HG02973 (cell line): ENCODE data around the gene LY6G6D.

Source experiments
- ATAC-seq: cut with Tn5 transposase; IDR thresholded peaks from one replicate; pipeline ENCODE4 v1.9.1; 2021; ENCODE audit warnings: moderate library complexity; ENCODE audit not compliant: unreplicated experiment

The LY6G6D gene, protein sequence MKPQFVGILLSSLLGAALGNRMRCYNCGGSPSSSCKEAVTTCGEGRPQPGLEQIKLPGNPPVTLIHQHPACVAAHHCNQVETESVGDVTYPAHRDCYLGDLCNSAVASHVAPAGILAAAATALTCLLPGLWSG

DNA sequence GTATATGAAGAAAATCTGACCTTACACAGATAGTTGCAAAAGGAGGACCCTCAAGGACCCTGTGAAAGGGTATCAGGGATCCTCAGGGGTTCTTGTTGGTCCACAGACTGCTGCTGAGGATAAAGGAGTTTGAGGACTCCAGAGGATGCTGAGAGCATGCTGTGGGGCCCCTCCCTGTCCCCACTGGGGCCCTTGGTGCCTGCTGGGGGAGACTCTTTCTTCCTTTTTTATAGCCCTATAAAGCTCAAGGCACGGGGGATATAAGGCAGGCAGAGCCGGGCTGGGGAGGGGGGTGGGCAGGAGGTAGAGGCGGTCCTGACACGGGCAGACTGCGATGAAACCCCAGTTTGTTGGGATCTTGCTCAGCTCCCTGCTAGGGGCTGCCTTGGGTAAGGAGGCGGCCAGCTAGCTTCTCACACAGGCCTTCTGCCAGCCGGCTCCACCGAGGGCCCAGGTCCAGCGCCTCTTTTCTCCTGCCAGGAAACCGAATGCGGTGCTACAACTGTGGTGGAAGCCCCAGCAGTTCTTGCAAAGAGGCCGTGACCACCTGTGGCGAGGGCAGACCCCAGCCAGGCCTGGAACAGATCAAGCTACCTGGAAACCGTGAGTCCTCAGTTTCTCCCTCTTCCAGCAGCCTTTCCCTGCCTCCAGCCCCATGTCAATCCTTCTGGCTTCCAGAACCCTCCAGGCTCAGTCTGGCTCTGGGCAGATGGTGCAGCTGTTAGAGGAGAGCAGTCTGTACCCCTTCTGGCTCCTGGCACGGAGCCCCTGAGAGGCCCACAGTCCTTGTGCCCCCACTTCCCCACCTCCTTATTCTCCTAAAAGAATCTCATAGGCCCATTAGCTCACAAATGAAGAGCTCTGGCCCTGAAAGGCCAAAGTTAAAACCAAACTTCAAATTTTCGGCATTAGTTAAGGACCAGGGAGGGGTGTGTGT lies at the start of gene LY6G6D:
Gene LY6G6D (plus strand): TSS at position 327 of the 937 bp plus-strand sequence. CDS start 8 bp downstream, at position 335.
- no peak for ATAC-seq

DNA sequence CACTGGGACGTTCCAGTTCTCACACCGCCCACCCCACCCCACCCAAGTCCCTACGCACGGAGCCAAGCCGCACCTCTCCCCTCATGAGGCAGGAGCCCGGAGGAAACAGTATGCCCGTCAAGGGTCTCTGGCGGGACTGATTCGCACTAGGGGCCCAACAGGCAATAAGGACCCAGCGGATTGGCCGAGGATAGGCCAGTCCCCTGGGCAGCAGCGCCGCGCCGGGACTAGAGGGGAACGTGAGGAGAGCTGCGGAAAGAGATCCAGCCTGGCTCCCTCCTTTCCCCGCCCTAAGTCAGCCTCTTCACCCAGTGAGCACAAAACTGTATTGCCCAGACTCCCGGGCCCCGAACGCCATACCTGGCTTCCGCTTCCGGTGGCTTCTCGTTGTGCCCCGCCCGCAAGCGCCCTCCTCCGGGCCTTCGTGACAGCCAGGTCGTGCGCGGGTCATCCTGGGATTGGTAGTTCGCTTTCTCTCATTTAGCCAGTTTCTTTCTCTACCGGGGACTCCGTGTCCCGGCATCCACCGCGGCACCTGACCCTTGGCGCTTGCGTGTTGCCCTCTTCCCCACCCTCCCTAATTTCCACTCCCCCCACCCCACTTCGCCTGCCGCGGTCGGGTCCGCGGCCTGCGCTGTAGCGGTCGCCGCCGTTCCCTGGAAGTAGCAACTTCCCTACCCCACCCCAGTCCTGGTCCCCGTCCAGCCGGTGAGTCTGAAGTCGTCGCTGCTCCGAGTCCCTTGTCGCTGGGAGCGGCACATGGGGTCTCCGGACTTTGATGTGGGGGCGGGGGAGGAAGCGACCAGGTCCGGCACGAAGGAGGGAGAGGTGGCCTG lies 49.4 kb upstream of the LY6G6D start, which contains the start of gene CSNK2B:
Gene CSNK2B (plus strand): TSS at position 580 of the 836 bp plus-strand sequence. CDS start 752 bp downstream, outside the sequence.
- ATAC-seq = peak; percentile 73

DNA sequence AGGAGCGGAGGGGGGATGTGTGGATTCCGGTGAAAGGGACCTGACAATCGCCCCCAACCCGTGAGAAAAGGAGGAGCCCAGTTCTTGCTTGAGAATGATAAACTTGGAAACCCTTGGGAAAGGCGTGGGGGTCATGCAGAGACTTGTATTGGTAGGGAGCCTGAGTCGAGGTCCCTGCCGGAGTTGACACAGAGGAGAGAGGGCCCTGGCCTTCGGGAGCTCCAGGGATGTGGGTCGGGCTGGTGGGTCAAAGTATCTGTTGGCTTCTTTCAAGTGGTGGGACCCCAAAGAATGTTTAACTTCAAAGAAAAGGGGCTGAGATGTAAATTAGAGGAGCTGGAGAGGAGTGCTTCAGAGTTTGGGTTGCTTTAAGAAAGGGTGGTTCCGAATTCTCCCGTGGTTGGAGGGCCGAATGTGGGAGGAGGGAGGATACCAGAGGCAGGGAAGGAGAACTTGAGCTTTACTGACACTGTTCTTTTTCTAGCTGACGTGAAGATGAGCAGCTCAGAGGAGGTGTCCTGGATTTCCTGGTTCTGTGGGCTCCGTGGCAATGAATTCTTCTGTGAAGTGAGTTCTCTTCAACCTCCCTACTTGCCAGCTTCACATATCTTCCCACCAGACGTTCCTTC lies 48.7 kb upstream of the LY6G6D start:
- no peak for ATAC-seq

DNA sequence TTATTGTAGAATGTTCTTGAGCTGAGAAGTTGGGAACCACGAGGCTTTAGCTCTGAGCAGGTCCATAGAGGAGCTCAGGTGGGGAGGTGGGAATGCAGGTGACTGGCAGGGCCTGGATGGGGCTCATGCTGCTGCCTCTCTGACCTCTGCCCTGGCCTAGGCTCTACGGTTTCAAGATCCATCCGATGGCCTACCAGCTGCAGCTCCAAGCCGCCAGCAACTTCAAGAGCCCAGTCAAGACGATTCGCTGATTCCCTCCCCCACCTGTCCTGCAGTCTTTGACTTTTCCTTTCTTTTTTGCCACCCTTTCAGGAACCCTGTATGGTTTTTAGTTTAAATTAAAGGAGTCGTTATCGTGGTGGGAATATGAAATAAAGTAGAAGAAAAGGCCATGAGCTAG lies 45.5 kb upstream of the LY6G6D start, which contains the start of gene LY6G5B:
Gene LY6G5B (plus strand): TSS at position 301 of the 400 bp plus-strand sequence. CDS start 975 bp downstream, outside the sequence.
- ATAC-seq = no peak

DNA sequence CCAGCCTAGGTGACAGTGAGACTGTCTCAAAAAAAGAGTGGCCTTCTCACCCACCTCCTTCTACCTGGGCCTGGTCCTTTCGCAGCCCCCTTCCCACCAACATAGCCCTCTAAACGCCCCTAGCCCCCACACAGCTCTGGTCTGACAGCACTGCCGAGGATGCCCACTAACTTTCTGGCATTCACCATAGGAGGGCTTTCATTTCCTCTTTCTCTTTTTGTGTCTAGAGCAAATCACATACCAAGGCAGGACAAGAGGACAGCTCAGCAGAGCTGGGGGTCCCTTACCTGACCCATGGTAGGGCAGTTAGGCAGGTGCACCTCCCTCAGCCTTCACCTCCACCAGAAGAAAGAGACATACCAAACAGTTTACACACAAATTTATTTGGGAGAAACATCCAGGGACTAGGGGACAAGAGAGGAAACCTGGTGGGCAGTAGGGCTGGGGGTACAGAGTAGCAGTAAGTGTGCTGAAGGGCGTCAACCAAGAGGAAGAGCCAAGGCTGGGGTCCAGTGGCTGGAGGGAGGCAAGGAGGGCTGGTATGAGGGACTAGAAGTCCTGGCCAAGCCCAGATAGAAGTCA lies 38.7 kb upstream of the LY6G6D start:
- no peak for ATAC-seq

DNA sequence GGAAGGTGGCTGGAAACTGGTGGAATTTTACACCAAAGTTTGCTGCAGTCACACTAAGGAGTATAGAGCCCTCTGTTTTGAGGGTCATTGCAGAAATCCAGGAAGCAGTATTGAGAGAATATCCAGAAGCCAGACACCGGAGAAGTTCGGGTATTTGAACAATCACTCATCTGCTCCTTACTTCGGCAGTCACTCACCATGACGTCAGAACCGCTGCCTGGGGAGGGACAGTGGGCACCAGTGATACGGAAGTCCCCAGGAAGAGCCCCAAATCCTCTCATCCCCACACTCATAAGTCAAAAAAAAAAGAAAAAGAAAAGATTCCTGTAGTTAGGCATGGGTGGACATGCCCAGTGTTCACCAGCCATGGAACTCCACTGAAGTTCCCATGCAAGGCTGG lies 38.2 kb upstream of the LY6G6D start:
- no peak for ATAC-seq

DNA sequence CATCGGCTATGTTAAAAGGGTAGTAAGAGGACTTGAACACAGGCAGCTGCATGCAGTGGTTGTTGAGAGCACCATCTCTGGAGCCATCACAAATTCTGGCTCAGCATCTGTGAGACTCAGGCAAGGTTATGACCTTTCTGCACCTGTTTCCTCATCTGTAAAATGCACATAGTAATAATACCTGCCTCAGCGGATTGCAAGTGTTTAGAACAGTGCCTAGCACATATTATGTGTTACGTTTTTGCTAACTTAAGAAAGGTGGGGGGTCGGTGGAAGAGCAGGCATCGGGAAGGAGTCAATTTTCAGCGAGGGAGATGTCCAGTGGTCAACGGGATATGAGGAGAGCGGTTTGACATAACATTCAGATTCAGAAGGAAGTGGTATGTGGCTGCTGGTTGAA lies 37.2 kb upstream of the LY6G6D start:
- no peak for ATAC-seq

DNA sequence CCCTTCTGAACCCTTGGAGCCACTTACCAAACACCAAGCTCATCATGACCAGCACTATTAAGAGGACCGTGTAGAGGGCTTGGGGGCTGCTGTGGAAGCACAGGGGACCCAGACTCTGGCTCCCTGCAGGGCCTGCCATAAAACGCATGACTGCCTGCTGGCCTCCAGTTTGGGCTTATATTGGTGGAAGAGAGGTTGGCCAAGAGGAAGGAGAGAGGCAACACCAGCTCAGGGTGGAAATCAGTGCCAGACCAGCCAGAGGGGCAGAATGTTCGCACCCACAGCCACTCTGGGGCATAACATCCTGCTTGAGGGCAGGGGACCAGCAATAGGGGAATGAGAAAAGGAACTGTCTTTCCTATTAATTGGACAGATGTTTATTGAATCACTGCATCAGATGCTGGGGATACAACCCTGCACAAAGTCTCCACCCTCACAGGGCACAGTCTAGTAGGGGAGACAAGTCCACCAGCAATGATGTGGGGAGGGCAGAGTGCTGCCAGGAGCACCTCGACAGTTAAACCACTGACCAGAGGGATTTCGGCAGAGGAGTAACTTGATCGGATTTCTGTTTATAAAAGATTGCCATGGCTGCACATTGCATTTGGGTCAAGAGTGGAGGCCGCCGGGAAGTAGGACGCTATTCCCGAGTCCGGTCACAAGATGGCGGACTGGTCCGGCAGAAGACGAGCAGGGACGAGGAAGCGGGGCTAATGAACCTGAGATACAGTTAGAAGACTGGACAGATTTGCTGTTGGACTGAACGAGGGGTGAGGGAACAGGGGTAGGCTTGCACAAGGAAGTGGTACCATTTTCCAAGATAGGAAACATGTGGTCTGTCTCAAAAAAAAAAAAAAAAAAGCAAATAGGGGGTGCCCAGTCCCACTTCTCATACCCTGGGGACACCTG lies 34.7 kb upstream of the LY6G6D start, which contains the start of gene LY6G5C:
Gene LY6G5C (minus strand): TSS at position 842 of the 909 bp plus-strand sequence. CDS start 694 bp downstream, at position 148.
- ATAC-seq = no peak

DNA sequence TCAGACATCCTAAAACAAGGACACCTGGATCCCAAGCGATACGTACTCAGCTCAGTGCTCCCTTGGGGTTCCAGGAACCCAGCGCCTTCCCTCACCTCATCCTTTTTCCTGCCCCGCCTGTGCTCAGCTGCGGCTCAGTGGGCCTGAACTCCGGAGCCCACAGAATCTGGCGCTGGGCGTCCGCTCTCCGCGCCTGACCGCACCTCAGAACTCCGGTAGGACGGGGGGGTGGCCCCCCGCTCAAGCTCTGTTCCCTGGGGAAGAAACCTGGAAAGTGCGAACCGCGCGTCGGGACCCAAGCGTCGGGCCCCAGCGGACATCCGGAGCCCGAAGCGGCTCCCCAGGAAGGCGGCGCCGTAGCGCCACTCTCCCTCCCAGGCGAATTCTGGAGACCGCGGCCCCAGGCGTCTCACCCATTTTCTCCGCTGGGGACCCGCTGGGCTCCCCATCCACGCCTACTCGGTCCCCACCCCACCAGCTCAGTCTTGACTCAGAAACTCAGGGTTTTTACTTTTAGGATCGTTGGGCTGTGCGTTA lies 33.9 kb upstream of the LY6G6D start:
- no peak for ATAC-seq

DNA sequence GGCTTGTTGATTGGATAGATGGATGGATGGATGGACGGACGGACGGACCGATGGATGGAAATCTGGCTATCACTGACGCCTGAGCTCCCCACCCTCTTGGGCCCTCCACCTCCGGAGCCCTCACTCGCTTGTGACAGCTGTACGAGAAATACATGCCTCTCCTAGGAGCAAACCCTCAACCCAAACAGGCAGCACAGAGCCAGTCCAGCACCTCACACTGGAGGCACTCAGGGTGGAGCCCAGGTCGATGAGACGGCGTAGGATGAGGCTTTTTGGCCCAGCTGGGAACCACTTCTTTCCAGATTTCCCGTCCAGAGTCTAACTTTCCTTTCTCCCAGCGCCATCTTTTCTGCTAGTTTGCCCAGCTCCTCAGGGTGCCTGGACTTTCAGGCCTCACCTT lies 31.6 kb upstream of the LY6G6D start:
- ATAC-seq = no peak

DNA sequence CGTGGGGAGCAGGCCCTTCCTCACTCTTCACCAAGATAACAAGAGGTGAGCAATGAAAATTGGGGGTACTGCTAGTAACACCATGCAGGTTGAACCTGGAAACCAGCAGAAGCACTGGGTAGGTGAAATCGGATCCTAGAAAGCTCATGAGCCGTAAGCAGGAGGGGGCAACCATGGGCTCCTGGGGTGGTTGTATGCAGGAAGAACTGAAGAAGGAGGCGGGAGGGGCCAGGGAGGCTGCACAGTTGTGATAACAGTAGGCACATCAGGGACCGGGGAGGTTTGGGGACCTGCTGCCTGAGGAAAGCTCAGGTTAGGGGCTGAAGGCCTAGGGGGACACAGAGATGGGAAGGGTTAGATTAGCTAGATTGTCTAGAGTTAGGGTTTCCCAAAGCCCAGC lies 28.7 kb upstream of the LY6G6D start:
- ATAC-seq = no peak

DNA sequence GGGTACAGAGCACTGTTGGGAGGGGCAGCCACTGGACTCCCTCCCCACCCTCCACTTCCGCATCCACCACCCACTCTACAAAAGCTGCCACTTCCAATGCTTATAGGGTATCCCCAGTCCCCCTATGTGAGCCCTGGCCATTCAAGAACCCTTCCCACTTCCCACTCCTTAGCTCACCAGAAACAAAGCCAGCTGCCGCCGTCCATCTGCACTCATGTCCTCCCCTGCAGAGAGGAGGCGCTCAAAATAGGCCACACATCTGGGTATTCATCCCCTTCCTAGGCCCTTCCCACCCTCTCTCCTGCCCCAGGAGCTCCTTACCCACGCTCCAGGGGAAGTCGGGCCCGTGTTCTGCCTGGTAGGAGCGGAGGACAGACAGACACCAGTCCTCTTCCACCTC lies 27.8 kb upstream of the LY6G6D start:
- no peak for ATAC-seq

DNA sequence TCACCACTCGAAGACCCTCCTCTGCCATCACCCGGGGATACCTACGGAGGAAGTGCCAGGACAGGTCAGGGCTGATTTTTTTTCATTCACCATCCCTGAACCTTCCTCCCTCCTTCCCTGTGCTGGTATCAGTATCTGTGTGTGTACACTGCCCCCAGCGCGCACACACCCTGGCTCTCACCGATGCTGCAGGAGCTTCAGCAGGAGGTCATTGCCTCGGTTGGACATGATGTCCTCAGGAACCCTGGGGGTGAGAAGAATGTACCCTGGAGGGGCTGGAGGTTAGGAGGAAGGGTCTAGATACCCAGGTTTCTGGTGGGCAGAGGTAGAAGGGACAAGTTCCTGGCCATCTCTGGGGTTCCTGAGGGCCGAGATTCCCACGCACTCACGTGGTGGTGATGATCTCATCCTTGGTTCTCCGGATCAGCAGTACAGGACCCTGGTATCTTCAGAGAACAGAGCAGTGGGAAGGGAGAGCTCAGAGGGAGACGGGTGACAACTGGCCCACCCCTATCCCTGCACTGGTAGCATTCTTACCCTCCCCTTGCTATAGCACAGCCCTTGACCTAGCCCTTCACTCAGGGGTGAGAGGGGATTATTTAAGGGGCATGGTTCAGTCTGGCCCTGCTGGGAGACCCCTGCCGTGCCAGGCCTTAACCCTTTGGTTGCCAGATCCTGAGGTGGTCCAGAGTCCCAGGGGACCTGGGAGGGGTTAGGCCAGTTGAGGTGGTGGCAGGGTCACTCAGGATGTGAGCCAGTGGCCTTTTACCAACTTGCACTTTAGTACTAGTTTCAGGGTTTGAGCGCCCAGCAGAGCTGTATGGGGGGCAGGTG lies 27.1 kb upstream of the LY6G6D start:
- ATAC-seq = no peak

DNA sequence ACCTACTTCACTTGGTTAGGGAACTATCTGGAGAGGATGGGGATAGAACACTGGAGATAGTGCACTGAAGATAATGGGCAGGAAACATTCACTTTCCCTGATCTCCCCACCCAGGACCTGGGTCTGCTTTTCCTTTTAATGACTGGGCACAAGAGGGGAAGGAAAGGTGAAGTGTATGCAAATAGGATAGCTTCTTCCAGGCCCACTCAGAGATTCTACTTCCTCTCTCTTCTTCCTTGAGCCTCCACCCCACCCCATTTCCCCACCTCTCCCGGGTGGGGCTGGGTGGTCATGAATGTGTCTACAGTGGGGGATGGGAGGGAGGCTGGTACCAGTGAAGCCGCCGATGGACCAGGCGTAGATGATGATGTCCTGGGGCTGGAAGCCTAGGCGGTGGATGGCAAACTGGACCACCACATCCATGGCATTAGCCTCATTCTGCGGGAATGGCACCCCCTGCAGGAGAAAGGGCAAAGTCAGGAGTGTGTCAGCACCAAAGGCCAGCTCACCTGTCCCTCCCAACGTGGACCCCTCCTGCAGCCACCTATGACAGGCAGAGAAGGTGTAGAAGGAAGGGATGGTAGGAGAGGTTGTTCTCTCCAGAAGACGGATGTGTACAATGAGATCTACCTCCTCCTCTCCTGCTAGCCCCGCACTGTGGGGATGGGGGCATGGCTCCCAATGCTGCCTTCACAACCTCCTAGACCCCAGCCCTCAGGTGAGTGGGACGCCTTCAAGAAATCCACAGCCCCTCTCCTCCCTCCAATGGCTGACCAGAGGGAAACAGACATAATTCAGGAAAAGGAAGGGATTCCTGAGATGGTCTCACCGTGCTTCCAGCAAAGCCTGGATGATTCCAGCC lies 25.7 kb upstream of the LY6G6D start:
- no peak for ATAC-seq

DNA sequence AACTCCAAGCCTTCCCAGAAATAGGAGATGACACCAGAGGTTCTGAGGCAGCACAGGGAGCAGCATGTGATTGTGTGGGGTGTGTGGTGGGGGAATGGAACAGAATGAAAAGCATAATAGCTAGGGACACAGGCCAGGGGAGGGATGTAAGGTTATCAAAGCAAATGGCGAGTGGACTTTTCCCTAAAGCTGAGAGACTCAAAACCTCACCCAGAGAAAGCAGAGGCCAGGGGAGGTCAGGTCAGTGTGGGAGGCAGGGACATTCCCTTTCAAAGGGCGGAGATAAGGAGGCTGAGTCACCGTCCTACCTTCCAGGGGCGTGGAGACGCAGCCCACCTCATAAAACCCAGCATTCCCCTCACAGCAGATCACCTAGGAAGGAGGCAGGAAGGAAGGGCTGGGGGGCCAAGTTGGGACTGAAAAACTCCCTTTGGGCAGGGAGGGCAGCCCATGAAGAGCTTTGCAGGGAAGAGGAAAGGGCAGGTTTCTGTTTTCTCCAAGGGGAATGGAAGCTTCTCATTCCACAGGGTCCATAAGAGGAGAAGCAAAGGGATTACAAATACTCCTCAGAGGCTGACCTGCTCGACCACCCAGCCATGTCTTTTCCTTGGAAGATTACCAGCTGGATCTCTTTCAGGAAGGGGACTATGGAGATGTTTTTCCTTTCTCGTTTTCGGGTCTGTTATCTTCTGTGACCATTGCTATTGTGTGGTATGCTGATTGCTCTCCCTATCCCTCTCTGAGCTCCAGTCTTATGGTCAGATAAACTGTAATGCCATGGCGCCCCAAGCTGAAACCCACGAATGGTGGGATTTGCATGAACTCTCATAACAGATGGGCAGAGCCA lies 24.7 kb upstream of the LY6G6D start:
- ATAC-seq = no peak

DNA sequence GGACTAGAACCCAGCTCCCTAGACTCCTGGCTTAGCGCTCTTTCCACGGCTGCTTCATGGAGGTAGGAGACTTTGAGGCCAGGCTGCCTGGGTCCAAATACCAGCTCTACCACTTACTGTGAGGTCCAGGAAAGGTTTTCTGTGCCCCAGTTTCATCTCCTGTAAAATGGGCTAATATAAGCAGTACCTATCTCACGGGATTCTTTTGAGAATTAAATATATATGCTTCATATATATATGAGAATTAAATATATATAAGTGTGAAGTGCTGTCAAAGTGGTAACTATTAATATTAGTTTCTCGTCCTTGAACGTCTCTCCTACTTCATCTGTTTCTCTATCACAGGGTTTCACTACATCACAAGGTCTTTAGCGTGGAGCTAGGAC lies 24.1 kb upstream of the LY6G6D start:
- ATAC-seq = no peak
